Measurements from ENCODE around the gene AGTRAP. TPM values are rescaled to one million over a fixed set of nuclear protein-coding genes. Genes with fewer than 3 reads are reported as not detected.

The AGTRAP gene
- total RNA-seq, 3 donors from 2014 or later = 61.9 to 74.7 (median 66.4) TPM

- Histone ChIP-seq H3K27me3 (no peaks in the 10 kb centered on the region), H3K27ac (no peak overlapping the region), H3K36me3 (no peaks in the 10 kb centered on the region), H3K4me1 (peaks cover 0 to 10% of the 10 kb centered on the region in 2 donors), H3K4me3 (no peak overlapping the region), H3K9me3 (no peaks in the 10 kb centered on the region)
- intact Hi-C loops (cut with DNase I; ENCODE audit: low total_unique reads) = no loop called here
- TF ChIP-seq POLR2A (IDR thresholded peaks at IDR 0.05) = no peak
- no peak for TF ChIP-seq POLR2AphosphoS5 (IDR thresholded peaks at IDR 0.05)
- TF ChIP-seq, protein P1, sequence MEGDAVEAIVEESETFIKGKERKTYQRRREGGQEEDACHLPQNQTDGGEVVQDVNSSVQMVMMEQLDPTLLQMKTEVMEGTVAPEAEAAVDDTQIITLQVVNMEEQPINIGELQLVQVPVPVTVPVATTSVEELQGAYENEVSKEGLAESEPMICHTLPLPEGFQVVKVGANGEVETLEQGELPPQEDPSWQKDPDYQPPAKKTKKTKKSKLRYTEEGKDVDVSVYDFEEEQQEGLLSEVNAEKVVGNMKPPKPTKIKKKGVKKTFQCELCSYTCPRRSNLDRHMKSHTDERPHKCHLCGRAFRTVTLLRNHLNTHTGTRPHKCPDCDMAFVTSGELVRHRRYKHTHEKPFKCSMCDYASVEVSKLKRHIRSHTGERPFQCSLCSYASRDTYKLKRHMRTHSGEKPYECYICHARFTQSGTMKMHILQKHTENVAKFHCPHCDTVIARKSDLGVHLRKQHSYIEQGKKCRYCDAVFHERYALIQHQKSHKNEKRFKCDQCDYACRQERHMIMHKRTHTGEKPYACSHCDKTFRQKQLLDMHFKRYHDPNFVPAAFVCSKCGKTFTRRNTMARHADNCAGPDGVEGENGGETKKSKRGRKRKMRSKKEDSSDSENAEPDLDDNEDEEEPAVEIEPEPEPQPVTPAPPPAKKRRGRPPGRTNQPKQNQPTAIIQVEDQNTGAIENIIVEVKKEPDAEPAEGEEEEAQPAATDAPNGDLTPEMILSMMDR (IDR thresholded peaks at IDR 0.05) = no peak
- DNase-seq (ENCODE audit: low spot score in 2 of 2) = no peak
Measured at GRCh38 chr1:11781297-11781696, 45.4 kb downstream of the AGTRAP start.

- Histone ChIP-seq H3K4me1 (peaks cover 0 to 10% of the 10 kb centered on the region in 2 donors), H3K27me3 (no peaks in the 10 kb centered on the region), H3K9me3 (no peaks in the 10 kb centered on the region), H3K4me3 (no peak overlapping the region), H3K36me3 (no peaks in the 10 kb centered on the region), H3K27ac (no peak overlapping the region)
- TF ChIP-seq, protein P1 (IDR thresholded peaks at IDR 0.05) = no peak
- no peak for TF ChIP-seq POLR2A (IDR thresholded peaks at IDR 0.05)
- TF ChIP-seq POLR2AphosphoS5 (IDR thresholded peaks at IDR 0.05) = no peak
- DNase-seq (ENCODE audit: low spot score in 2 of 2) = no peak
- intact Hi-C loops (cut with DNase I; ENCODE audit: low total_unique reads) = no loop called here
Measured at GRCh38 chr1:11782127-11782708, 46.3 kb downstream of the AGTRAP start.

DNA sequence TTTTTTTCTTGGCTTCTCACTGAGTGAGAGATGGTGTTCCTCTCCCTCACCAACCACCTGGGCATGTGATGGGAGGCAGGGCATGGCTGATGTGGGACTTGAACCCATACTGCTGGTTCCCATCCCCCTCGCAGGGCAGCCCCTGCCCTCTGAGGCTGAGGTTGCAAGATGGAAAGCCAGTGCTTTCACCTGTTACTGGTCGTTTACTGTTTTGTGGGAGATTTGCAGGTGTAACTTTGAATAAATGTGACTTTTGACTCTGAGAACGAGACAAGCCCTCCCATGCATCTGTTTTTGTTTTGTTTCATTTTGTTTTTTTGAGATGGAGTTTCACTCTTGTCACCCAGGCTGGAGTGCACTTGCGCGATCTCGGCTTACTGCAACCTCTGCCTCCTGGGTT is 47.6 kb downstream of the AGTRAP start:
- no peak overlapping the region for H3K27ac ChIP-seq
- H3K4me3 ChIP-seq = no peak overlapping the region
- H3K27me3 ChIP-seq = no peaks in the 10 kb centered on the region
- no peak for DNase-seq (ENCODE audit: low spot score in 2 of 2)
- peaks cover 0 to 18% of the 10 kb centered on the region in 2 donors for H3K4me1 ChIP-seq
- intact Hi-C loops (cut with DNase I; ENCODE audit: low total_unique reads) = no loop called here
- no peaks in the 10 kb centered on the region for H3K9me3 ChIP-seq
- TF ChIP-seq, protein P1 (IDR thresholded peaks at IDR 0.05) = no peak
- TF ChIP-seq POLR2A (IDR thresholded peaks at IDR 0.05) = no peak
- no peak for TF ChIP-seq POLR2AphosphoS5 (IDR thresholded peaks at IDR 0.05)
- H3K36me3 ChIP-seq = no peaks in the 10 kb centered on the region

DNA sequence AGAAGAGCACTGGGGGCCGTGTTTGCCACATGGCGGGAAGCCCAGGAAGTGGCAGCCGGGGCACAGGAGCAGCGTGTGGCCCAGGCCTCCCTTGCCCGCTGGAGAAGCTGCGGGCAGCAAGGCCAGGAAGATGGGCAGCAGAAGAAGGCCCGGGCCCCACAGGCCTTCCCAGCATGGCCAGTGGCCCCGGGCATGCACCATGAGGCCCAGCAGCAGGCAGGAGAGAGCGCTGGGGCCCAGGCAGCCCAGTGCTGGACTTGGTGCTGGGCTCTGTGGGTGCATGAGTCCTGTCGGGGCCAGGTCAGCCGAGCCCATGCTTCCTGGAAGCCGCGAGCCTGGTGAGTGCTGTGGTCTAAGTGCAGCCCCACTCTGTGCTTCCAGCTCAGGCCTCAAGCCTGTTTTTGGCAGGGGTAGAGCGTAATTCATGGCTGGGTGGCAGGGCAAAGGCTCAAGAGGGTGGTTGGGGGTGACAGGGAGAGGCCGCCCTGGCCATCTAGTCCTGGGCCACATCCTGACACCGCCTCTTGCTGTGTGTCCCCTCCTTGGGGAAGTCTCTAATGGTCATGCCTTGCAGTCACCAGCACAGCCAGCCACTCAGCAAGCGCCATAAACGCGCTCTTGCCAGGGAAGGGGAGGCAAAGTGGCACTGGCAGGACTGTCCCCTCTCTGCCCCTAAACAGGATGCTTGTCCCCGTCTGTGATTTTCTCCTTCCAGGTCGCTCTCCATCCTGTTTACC is 48.5 kb downstream of the AGTRAP start:
- peak overlapping the region; percentile 23 to 62 (median 36) for H3K4me3 ChIP-seq
- H3K27me3 ChIP-seq = no peaks in the 10 kb centered on the region
- H3K4me1 ChIP-seq = peaks cover 0 to 18% of the 10 kb centered on the region in 2 donors
- TF ChIP-seq, protein P1 (IDR thresholded peaks at IDR 0.05) = no peak
- TF ChIP-seq POLR2A (IDR thresholded peaks at IDR 0.05) (no peak), POLR2AphosphoS5 (IDR thresholded peaks at IDR 0.05) (no peak)
- H3K27ac ChIP-seq = peak overlapping the region in 1 of 2 donors; percentile 54
- H3K9me3 ChIP-seq = no peaks in the 10 kb centered on the region
- DNase-seq (ENCODE audit: low spot score in 2 of 2) = no peak
- intact Hi-C loops (cut with DNase I; ENCODE audit: low total_unique reads) = no loop called here
- no peaks in the 10 kb centered on the region for H3K36me3 ChIP-seq

Measured in breast epithelium (tissue), 4 donors.